Hepatocyte (in vitro differentiated cells): ENCODE data around the gene RAB3IP. TPM values are rescaled to one million over a fixed set of nuclear protein-coding genes. Genes with fewer than 3 reads are reported as not detected.

Source experiments
- DNase-seq: peaks from one replicate; pipeline ENCODE4 v3.0.0-alpha.2; 2016; ENCODE audit warnings: low spot score
- H2AFZ ChIP-seq: fragments of 200-600 bp; sonication (generic); 2 replicates; pipeline ENCODE4 v1.6.0; 2016; ENCODE audit warnings: antibody characterized with exemption, mild to moderate bottlenecking
- H3K27ac ChIP-seq: fragments of 200-600 bp; sonication (generic); 2 replicates; pipeline ENCODE4 v1.5.1; 2016; ENCODE audit warnings: mild to moderate bottlenecking
- H3K27me3 ChIP-seq: fragments of 200-600 bp; sonication (generic); 2 replicates; pipeline ENCODE4 v1.6.1; 2016
- H3K36me3 ChIP-seq: fragments of 200-600 bp; sonication (generic); replicated peaks from 2 replicates; pipeline ENCODE4 v1.5.1; 2016; ENCODE audit warnings: low read depth; ENCODE audit not compliant: insufficient read depth
- H3K4me1 ChIP-seq: fragments of 200-600 bp; sonication (generic); 2 replicates; pipeline ENCODE4 v1.5.1; 2016; ENCODE audit warnings: mild to moderate bottlenecking, moderate library complexity; ENCODE audit not compliant: insufficient read depth
- H3K4me2 ChIP-seq: fragments of 200-600 bp; sonication (generic); 2 replicates; pipeline ENCODE4 v1.6.0; 2016
- H3K4me3 ChIP-seq: fragments of 200-600 bp; sonication (generic); 2 replicates; pipeline ENCODE4 v1.5.1; 2016; ENCODE audit warnings: mild to moderate bottlenecking
- H3K79me2 ChIP-seq: fragments of 200-600 bp; sonication (generic); 2 replicates; pipeline ENCODE4 v1.6.0; 2017; ENCODE audit warnings: mild to moderate bottlenecking
- H3K9me2 ChIP-seq: fragments of 200-600 bp; sonication (generic); replicated peaks from 2 replicates; pipeline ENCODE4 v1.6.0; 2017; ENCODE audit warnings: mild to moderate bottlenecking; ENCODE audit not compliant: insufficient read depth
- H3K9me3 ChIP-seq: fragments of 200-600 bp; sonication (generic); 2 replicates; pipeline ENCODE4 v1.5.1; 2016; ENCODE audit warnings: low read depth, mild to moderate bottlenecking
- H4K20me1 ChIP-seq: fragments of 200-600 bp; sonication (generic); 2 replicates; pipeline ENCODE4 v1.6.0; 2016; ENCODE audit warnings: mild to moderate bottlenecking; ENCODE audit not compliant: insufficient read depth, poor library complexity, severe bottlenecking
- EZH2 ChIP-seq: fragments of 200-600 bp; sonication (generic); IDR thresholded peaks from 2 replicates; pipeline ENCODE4 v1.6.1; 2016; ENCODE audit warnings: antibody characterized with exemption, mild to moderate bottlenecking, borderline replicate concordance
- EZH2phosphoT487 ChIP-seq: fragments of 200-600 bp; sonication (generic); IDR thresholded peaks from one replicate; pipeline ENCODE4 v1.6.1; 2018; ENCODE audit warnings: antibody characterized with exemption, mild to moderate bottlenecking, low read depth, moderate library complexity; ENCODE audit not compliant: unreplicated experiment, severe bottlenecking
- WGBS: methylation state at CpG from one replicate; pipeline ENCODE4 v1.1.6; 2016; ENCODE audit warnings: low lambda C conversion rate; ENCODE audit errors: missing lambda C conversion rate; 5-methylcytosine and 5-hydroxymethylcytosine counted together
- polyA plus RNA-seq: library from polyadenylated mRNA; unstranded; fragments of >200 nt; fragmentation: Nextera tagmentation; extraction: Ambion mirVana; gene quantifications from 2 replicates; pipeline ENCODE4 v1.2.1, GENCODE V29; 2016
- total RNA-seq: library from RNA; depleted of rRNA; stranded (reverse); fragments of >200 nt; gene quantifications from 2 replicates; pipeline ENCODE4 v1.2.3, GENCODE V29; 2014
- TF ChIP-seq, protein P1 (sequence below): fragments of 200-600 bp; sonication (generic); IDR thresholded peaks from 2 replicates; pipeline ENCODE4 v1.5.1; 2016; ENCODE audit warnings: antibody characterized with exemption, mild to moderate bottlenecking; ENCODE audit not compliant: poor library complexity

The RAB3IP gene
- total and polyA plus RNA-seq, 2 experiments from 2014 or later, result 34.2 to 41.3 TPM

DNA sequence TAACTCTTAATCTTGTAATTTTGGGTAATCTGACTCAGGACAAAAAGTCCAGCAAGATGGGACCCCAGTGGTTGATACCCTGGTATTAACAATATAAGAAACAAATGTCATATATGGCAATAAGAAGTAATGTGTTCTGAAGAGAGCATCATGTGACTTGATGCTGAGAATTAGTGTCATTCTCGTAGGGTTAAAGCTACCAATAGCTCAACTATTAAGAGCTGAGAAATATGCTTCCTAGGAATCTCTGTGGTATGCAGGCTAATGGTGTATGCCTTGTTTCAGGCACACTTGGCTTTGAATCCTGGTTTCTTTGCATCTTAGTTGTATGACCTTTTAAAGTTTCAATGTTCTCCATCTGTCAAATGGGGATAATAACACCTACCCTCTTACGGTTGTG lies 95.5 kb downstream of the RAB3IP start:
- H2AFZ ChIP-seq, result no peak overlapping the region
- H3K79me2 ChIP-seq, result no peaks in the 10 kb centered on the region
- H3K27ac ChIP-seq, result peak overlapping the region; percentile 54
- peaks cover 18% of the 10 kb centered on the region for H3K4me1 ChIP-seq
- no peaks in the 10 kb centered on the region for H3K27me3 ChIP-seq
- 44% methylated on average over 2 of the region's 2 CpGs for WGBS
- no peaks in the 10 kb centered on the region for H4K20me1 ChIP-seq
- no peak overlapping the region for H3K4me3 ChIP-seq
- H3K9me3 ChIP-seq, result no peaks in the 10 kb centered on the region
- TF ChIP-seq, protein P1, sequence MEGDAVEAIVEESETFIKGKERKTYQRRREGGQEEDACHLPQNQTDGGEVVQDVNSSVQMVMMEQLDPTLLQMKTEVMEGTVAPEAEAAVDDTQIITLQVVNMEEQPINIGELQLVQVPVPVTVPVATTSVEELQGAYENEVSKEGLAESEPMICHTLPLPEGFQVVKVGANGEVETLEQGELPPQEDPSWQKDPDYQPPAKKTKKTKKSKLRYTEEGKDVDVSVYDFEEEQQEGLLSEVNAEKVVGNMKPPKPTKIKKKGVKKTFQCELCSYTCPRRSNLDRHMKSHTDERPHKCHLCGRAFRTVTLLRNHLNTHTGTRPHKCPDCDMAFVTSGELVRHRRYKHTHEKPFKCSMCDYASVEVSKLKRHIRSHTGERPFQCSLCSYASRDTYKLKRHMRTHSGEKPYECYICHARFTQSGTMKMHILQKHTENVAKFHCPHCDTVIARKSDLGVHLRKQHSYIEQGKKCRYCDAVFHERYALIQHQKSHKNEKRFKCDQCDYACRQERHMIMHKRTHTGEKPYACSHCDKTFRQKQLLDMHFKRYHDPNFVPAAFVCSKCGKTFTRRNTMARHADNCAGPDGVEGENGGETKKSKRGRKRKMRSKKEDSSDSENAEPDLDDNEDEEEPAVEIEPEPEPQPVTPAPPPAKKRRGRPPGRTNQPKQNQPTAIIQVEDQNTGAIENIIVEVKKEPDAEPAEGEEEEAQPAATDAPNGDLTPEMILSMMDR, result no peak
- no peak for TF ChIP-seq EZH2phosphoT487
- no peak for TF ChIP-seq EZH2
- H3K4me2 ChIP-seq, result peak overlapping the region; percentile 30
- no peaks in the 10 kb centered on the region for H3K36me3 ChIP-seq
- no peak for DNase-seq
- H3K9me2 ChIP-seq, result no peaks in the 10 kb centered on the region

DNA sequence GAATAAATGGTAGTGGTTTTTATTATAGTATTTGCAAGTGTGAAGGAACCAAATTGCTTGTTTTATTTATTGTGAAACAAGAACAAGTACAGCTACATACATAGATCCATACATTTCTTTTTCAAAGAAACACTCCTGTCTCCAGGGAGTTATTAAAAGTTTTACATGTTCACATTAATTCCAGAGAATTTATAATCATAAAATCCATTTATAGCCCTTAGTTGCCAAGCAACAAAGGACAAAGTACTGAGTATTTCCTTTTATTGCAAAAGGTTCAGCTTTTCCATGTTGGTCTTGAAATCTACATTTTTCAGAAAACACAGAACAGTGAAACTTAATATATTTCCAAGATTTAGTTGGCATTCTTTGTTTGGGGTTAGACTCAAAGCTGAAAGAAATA lies 95.9 kb downstream of the RAB3IP start:
- Histone ChIP-seq H3K27ac (peak overlapping the region; percentile 54), H3K4me1 (peaks cover 18% of the 10 kb centered on the region)
- no peak for TF ChIP-seq EZH2phosphoT487
- TF ChIP-seq, protein P1, result no peak
- TF ChIP-seq EZH2, result no peak

DNA sequence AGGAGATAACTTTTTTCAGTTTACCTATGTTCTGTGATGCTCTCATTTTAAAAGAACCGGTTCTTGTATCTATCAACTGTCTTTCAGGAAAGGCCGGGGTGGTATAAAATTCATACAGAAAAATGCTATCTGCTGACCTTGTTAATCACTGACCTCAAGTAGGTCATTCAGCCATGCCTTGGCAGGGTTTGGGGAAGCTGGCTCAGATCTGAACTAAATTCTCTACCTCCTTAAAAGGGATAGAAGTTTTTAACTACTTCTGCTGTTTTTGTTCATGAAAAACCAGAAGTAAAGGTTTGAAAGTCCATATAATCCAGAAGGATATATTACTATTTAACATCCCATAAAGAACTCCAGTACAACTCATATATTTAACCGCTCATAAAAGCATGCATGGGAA lies 96.4 kb downstream of the RAB3IP start:
- Histone ChIP-seq H3K36me3 (no peaks in the 10 kb centered on the region), H3K4me3 (no peak overlapping the region), H3K27ac (peak overlapping the region; percentile 54), H3K9me2 (no peaks in the 10 kb centered on the region), H4K20me1 (no peaks in the 10 kb centered on the region), H2AFZ (no peak overlapping the region), H3K9me3 (no peaks in the 10 kb centered on the region), H3K27me3 (no peaks in the 10 kb centered on the region), H3K4me2 (peak overlapping the region; percentile 30), H3K4me1 (peaks cover 18% of the 10 kb centered on the region), H3K79me2 (no peaks in the 10 kb centered on the region)
- DNase-seq, result no peak
- WGBS, result 69% methylated on average over 3 of the region's 3 CpGs
- TF ChIP-seq, protein P1, result no peak
- TF ChIP-seq EZH2phosphoT487 (no peak), EZH2 (no peak)

More for the DNA sequence above, 95.9 kb downstream of the RAB3IP start:
- no peaks in the 10 kb centered on the region for H4K20me1 ChIP-seq
- H2AFZ ChIP-seq, result no peak overlapping the region
- no peaks in the 10 kb centered on the region for H3K79me2 ChIP-seq
- no peak overlapping the region for H3K4me3 ChIP-seq
- H3K36me3 ChIP-seq, result no peaks in the 10 kb centered on the region
- no peak for DNase-seq
- peak overlapping the region; percentile 30 for H3K4me2 ChIP-seq
- H3K9me2 ChIP-seq, result no peaks in the 10 kb centered on the region
- H3K27me3 ChIP-seq, result no peaks in the 10 kb centered on the region
- H3K9me3 ChIP-seq, result no peaks in the 10 kb centered on the region

DNA sequence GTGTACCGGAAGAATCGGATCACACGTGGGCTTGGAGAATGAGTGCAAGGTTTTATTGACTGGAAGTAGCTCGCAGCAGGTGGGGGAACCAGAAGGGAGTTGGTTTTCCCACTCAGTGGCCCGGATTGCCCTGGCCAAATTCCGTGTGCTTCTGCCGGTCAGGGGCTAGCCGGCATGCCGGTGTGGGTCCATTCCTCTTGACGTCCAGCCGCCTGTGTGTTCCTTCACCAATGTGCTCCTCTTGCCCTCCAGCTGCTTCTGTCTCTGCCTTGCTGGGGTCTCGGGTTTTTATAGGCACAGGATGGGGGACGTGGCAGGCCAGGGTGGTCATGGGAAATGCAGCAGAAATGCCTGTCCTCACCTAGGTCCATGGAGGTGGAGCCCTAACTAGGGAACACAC lies 97.4 kb downstream of the RAB3IP start:
- Histone ChIP-seq H3K27me3 (no peaks in the 10 kb centered on the region), H3K9me3 (no peaks in the 10 kb centered on the region), H3K4me1 (peaks cover 18% of the 10 kb centered on the region), H3K4me3 (no peak overlapping the region), H3K79me2 (no peaks in the 10 kb centered on the region), H3K9me2 (no peaks in the 10 kb centered on the region), H3K27ac (peak overlapping the region; percentile 54), H4K20me1 (no peaks in the 10 kb centered on the region), H3K4me2 (no peak overlapping the region), H2AFZ (no peak overlapping the region), H3K36me3 (no peaks in the 10 kb centered on the region)
- 92% methylated on average over 13 of the region's 13 CpGs for WGBS
- no peak for TF ChIP-seq EZH2
- no peak for TF ChIP-seq EZH2phosphoT487
- TF ChIP-seq, protein P1, result no peak
- DNase-seq, result no peak
